Measurements from ENCODE around the gene VOPP1.

DNA sequence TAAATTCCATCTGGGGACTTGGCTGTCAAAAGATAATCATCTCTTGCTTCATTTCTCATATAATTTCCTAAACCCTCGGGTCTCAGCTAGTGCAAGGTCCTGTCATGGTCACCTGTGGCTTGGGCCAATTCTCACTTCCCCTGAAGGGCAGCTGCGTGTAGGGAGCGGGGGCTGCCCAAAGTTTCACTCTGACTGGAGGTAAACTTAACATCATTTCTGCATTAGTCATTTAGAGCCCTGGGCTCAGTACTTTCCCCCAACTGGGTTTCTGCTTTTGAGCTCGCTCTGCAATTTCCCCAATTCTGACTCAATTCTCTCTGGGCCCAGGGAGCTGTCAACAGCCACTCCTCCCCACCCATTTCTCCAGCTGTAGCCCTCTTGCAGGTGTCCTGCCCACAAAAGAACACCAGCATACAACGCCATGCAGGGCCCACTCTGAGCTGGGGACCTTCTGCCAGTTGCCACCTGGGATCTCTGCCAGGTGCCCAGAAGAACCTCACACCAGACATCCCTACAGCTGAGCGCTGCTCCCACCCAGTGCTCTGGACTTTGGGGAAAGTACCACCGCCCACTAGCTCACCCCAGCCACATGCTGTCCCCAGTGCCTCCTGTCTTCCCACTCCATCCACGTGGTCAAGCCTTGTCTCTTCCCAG lies 37.9 kb downstream of the VOPP1 start:
- TF ChIP-seq POLR2A (IDR thresholded peaks at IDR 0.05; ENCODE audit: extremely low read depth, insufficient read length) (no peak), MYC (IDR thresholded peaks at IDR 0.05; ENCODE audit: low read depth, low read length) (no peak)
- TF ChIP-seq, protein P1, sequence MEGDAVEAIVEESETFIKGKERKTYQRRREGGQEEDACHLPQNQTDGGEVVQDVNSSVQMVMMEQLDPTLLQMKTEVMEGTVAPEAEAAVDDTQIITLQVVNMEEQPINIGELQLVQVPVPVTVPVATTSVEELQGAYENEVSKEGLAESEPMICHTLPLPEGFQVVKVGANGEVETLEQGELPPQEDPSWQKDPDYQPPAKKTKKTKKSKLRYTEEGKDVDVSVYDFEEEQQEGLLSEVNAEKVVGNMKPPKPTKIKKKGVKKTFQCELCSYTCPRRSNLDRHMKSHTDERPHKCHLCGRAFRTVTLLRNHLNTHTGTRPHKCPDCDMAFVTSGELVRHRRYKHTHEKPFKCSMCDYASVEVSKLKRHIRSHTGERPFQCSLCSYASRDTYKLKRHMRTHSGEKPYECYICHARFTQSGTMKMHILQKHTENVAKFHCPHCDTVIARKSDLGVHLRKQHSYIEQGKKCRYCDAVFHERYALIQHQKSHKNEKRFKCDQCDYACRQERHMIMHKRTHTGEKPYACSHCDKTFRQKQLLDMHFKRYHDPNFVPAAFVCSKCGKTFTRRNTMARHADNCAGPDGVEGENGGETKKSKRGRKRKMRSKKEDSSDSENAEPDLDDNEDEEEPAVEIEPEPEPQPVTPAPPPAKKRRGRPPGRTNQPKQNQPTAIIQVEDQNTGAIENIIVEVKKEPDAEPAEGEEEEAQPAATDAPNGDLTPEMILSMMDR (IDR thresholded peaks at IDR 0.05; ENCODE audit: low read depth, low read length): no peak

Data from NB4 (cell line).